ENCODE results near the gene LGSN.
"Not testable (repeated sequence)": the region's sequence is repeated elsewhere in the genome, so short reads cannot be mapped to it uniquely, and the experiment has no call there.

Gene LGSN

GRCh38 chr6:63245420-63245819 is 74.4 kb downstream of the LGSN start:
- Mint-ChIP-seq H3K4me1 (ENCODE audit: low read depth) (no peaks in the 10 kb centered on the region), H3K36me3 (ENCODE audit: low read depth) (no peaks in the 10 kb centered on the region), H3K27me3 (ENCODE audit: low read depth) (no peaks in the 10 kb centered on the region), H3K9me3 (no peaks in the 10 kb centered on the region), H3K27ac (no peak overlapping the region), H3K4me3 (no peak overlapping the region)

- no peak overlapping the region for H3K4me3 Mint-ChIP-seq
- H3K36me3 Mint-ChIP-seq (ENCODE audit: low read depth), result no peaks in the 10 kb centered on the region
- no peaks in the 10 kb centered on the region for H3K27me3 Mint-ChIP-seq (ENCODE audit: low read depth)
- H3K27ac Mint-ChIP-seq, result no peak overlapping the region
- no peaks in the 10 kb centered on the region for H3K4me1 Mint-ChIP-seq (ENCODE audit: low read depth)
- peaks cover 16% of the 10 kb centered on the region for H3K9me3 Mint-ChIP-seq
These were observed 83.4 kb downstream of the LGSN start for GRCh38 chr6:63236398-63236817.

- H3K36me3 Mint-ChIP-seq (ENCODE audit: low read depth); H3K4me1 Mint-ChIP-seq (ENCODE audit: low read depth); H3K27ac Mint-ChIP-seq; H3K27me3 Mint-ChIP-seq (ENCODE audit: low read depth); H3K4me3 Mint-ChIP-seq: not testable (repeated sequence)
- H3K9me3 Mint-ChIP-seq, result peaks cover 16% of the 10 kb centered on the region
These were observed 89.3 kb downstream of the LGSN start for GRCh38 chr6:63230511-63230910.

GRCh38 chr6:63230027-63230426 is 89.8 kb downstream of the LGSN start:
- peaks cover 15% of the 10 kb centered on the region for H3K9me3 Mint-ChIP-seq
- not testable (repeated sequence) for H3K4me3 Mint-ChIP-seq; H3K4me1 Mint-ChIP-seq (ENCODE audit: low read depth); H3K36me3 Mint-ChIP-seq (ENCODE audit: low read depth); H3K27ac Mint-ChIP-seq; H3K27me3 Mint-ChIP-seq (ENCODE audit: low read depth)

GRCh38 chr6:63227928-63228894 is 91.6 kb downstream of the LGSN start:
- not testable (repeated sequence) for H3K4me3 Mint-ChIP-seq; H3K27ac Mint-ChIP-seq; H3K4me1 Mint-ChIP-seq (ENCODE audit: low read depth); H3K9me3 Mint-ChIP-seq; H3K36me3 Mint-ChIP-seq (ENCODE audit: low read depth); H3K27me3 Mint-ChIP-seq (ENCODE audit: low read depth)

GRCh38 chr6:63225987-63226386 is 93.8 kb downstream of the LGSN start:
- H3K9me3 Mint-ChIP-seq; H3K27me3 Mint-ChIP-seq (ENCODE audit: low read depth); H3K27ac Mint-ChIP-seq; H3K4me3 Mint-ChIP-seq; H3K4me1 Mint-ChIP-seq (ENCODE audit: low read depth); H3K36me3 Mint-ChIP-seq (ENCODE audit: low read depth): not testable (repeated sequence)

Measured in T-helper 1 cell treated with Interleukin-12 subunit alpha and Interleukin-12 subunit beta and Interleukin-4 antibody, amounts not matched to agents 30 μg/mL and 1 μg/mL, for 36 hours (primary cell).